H1 (cell line): Measurements from ENCODE around the gene KCNT1. TPM values are rescaled to one million over a fixed set of nuclear protein-coding genes. Genes with fewer than 3 reads are reported as not detected.

Experiments used
- CTCF ChIA-PET: fragments of 300-600 bp; sonication (Branson Sonifier 250); formaldehyde crosslinking; loops from one replicate; lab custom pipeline; 2021; ENCODE audit not compliant: partially characterized antibody; lab: Charles Lee
- POLR2A ChIA-PET: fragments of 300-600 bp; sonication (Branson Sonifier 250); formaldehyde crosslinking; loops from one replicate; lab custom pipeline; 2021; ENCODE audit warnings: inconsistent platforms; ENCODE audit not compliant: partially characterized antibody; lab: Charles Lee
- DNase-seq, 2 experiments: peaks; one replicate each; pipeline versions ENCODE4 v3.0.0 to v3.0.0-alpha.2; 2010 to 2022; ENCODE audit warnings: low spot score in 2 of 2, low read depth in 1 of 2, mixed read lengths in 1 of 2
- FAIRE-seq: peaks from 2 replicates; lab custom pipeline; 2011; peaks lifted over from hg19 to GRCh38; lab: Jason Lieb, UNC
- H2AFZ ChIP-seq: 2 replicates; pipeline ENCODE4 v1.8.1; 2012; ENCODE audit warnings: low read length, inconsistent platforms
- H2AK5ac ChIP-seq: 2 replicates; pipeline ENCODE4 v1.6.1; 2013; ENCODE audit warnings: low read depth, low read length
- H2BK120ac ChIP-seq: replicated peaks from 2 replicates; pipeline ENCODE3; 2013; ENCODE audit warnings: low read depth, low read length, inconsistent platforms
- H2BK12ac ChIP-seq: 2 replicates; pipeline ENCODE4 v1.6.1; 2013; ENCODE audit warnings: low read depth, low read length
- H2BK15ac ChIP-seq: 2 replicates; pipeline ENCODE4 v1.6.1; 2013; ENCODE audit warnings: low read length
- H2BK20ac ChIP-seq: 2 replicates; pipeline ENCODE4 v1.6.1; 2013; ENCODE audit warnings: low read length
- H2BK5ac ChIP-seq: 2 replicates; pipeline ENCODE4 v1.6.1; 2013; ENCODE audit warnings: low read depth, low read length
- H3K14ac ChIP-seq: 2 replicates; pipeline ENCODE4 v1.6.1; 2013; ENCODE audit warnings: inconsistent platforms; ENCODE audit not compliant: insufficient read length
- H3K18ac ChIP-seq: 2 replicates; pipeline ENCODE4 v1.6.1; 2013; ENCODE audit warnings: low read length; ENCODE audit errors: extremely low read depth
- H3K23ac ChIP-seq: 2 replicates; pipeline ENCODE4 v1.6.1; 2013; ENCODE audit warnings: inconsistent platforms; ENCODE audit not compliant: insufficient read length
- H3K23me2 ChIP-seq: 2 replicates; pipeline ENCODE4 v1.6.1; 2013; ENCODE audit warnings: low read depth, low read length
- H3K27ac ChIP-seq: 2 replicates; pipeline ENCODE4 v1.6.1; 2011; ENCODE audit warnings: low read depth, low read length, inconsistent platforms
- H3K27me3 ChIP-seq, 4 experiments: replicated peaks in 1 of 4; 1 replicate in 1 of 4; 2 replicates in 3 of 4; pipeline versions ENCODE4 v1.6.1 to v1.8.1; 2011 to 2013; ENCODE audit warnings: low read length in 3 of 4, mild to moderate bottlenecking in 3 of 4, inconsistent platforms in 2 of 4, mixed read lengths in 2 of 4, moderate library complexity in 1 of 4; ENCODE audit not compliant: control insufficient read depth in 3 of 4, insufficient read depth in 3 of 4; ENCODE audit errors: extremely low read depth in 1 of 4
- H3K36me3 ChIP-seq, 4 experiments: 2 replicates each; pipeline versions ENCODE4 v1.6.1 to v1.8.1; 2011 to 2013; ENCODE audit warnings: mild to moderate bottlenecking in 4 of 4, low read length in 3 of 4, moderate library complexity in 2 of 4, control low read depth in 1 of 4, inconsistent platforms in 1 of 4; ENCODE audit not compliant: insufficient read depth in 4 of 4, control insufficient read depth in 2 of 4
- H3K4ac ChIP-seq: replicated peaks from 2 replicates; pipeline ENCODE3; 2013; ENCODE audit warnings: low read length, low read depth, mixed read lengths, inconsistent platforms; ENCODE audit not compliant: insufficient read length
- H3K4me1 ChIP-seq, 4 experiments: replicated peaks in 1 of 4; 1 replicate in 1 of 4; 2 replicates in 3 of 4; pipeline versions ENCODE4 v1.6.1 to v1.8.1; 2011 to 2013; ENCODE audit warnings: low read length in 3 of 4, inconsistent platforms in 2 of 4, mixed read lengths in 1 of 4; ENCODE audit not compliant: insufficient read depth in 4 of 4, control insufficient read depth in 3 of 4
- H3K4me2 ChIP-seq, 2 experiments: 2 replicates each; pipeline versions ENCODE4 v1.6.1 to v1.8.1; 2011 to 2013; ENCODE audit warnings: low read depth in 2 of 2, low read length in 2 of 2, control low read depth in 1 of 2, inconsistent platforms in 1 of 2, mild to moderate bottlenecking in 1 of 2; ENCODE audit not compliant: insufficient read depth in 1 of 2
- H3K4me3 ChIP-seq, 4 experiments: fragments of 200-600, 300-600 bp in 1 of 4; sonication (generic), shearing (Covaris generic), sonication (Bioruptor Twin) in 1 of 4; 2 replicates each; pipeline versions ENCODE4 v1.5.1 to v1.8.1; 2011 to 2016; ENCODE audit warnings: low read length in 4 of 4, low read depth in 3 of 4, control low read depth in 2 of 4, inconsistent platforms in 2 of 4, mild to moderate bottlenecking in 2 of 4, mixed read lengths in 1 of 4, moderate library complexity in 1 of 4; ENCODE audit not compliant: insufficient read depth in 2 of 4; ENCODE audit errors: extremely low read depth in 1 of 4
- H3K56ac ChIP-seq: replicated peaks from 2 replicates; pipeline ENCODE3; 2013; ENCODE audit warnings: low read depth, mild to moderate bottlenecking, mixed read lengths, low read length, inconsistent platforms; ENCODE audit not compliant: insufficient read length
- H3K79me1 ChIP-seq: 2 replicates; pipeline ENCODE4 v1.6.1; 2013; ENCODE audit warnings: low read depth, low read length, control low read depth
- H3K79me2 ChIP-seq, 2 experiments: 2 replicates each; pipeline versions ENCODE4 v1.6.1 to v1.8.1; 2012 to 2013; ENCODE audit warnings: low read length in 2 of 2, mild to moderate bottlenecking in 2 of 2, inconsistent platforms in 1 of 2; ENCODE audit not compliant: insufficient read depth in 2 of 2, control insufficient read depth in 1 of 2
- H3K9ac ChIP-seq, 4 experiments: replicated peaks in 1 of 4; 1 replicate in 1 of 4; 2 replicates in 3 of 4; pipeline versions ENCODE4 v1.6.1 to v1.8.1; 2011 to 2013; ENCODE audit warnings: low read depth in 3 of 4, low read length in 3 of 4, control low read depth in 2 of 4, mild to moderate bottlenecking in 2 of 4, moderate library complexity in 2 of 4, inconsistent platforms in 1 of 4; ENCODE audit errors: extremely low read depth in 1 of 4
- H3K9me3 ChIP-seq, 2 experiments: 2 replicates each; pipeline versions ENCODE4 v1.6.1 to v1.8.1; 2012 to 2013; ENCODE audit warnings: mild to moderate bottlenecking in 2 of 2, moderate library complexity in 2 of 2, control low read depth in 1 of 2, inconsistent platforms in 1 of 2, low read depth in 1 of 2, low read length in 1 of 2, mixed read lengths in 1 of 2; ENCODE audit not compliant: insufficient read depth in 2 of 2
- H4K20me1 ChIP-seq, 2 experiments: replicated peaks in 1 of 2; 2 replicates each; pipeline versions ENCODE3 to v1.8.1; 2011 to 2013; ENCODE audit warnings: inconsistent platforms in 2 of 2, low read length in 2 of 2, mild to moderate bottlenecking in 1 of 2; ENCODE audit not compliant: insufficient read depth in 2 of 2, control insufficient read depth in 1 of 2
- H4K5ac ChIP-seq: 2 replicates; pipeline ENCODE4 v1.6.1; 2013; ENCODE audit warnings: low read length, low read depth, mixed read lengths, inconsistent platforms; ENCODE audit not compliant: insufficient read length
- H4K8ac ChIP-seq: 2 replicates; pipeline ENCODE4 v1.8.0; 2013; ENCODE audit warnings: mild to moderate bottlenecking, moderate library complexity, low read length, inconsistent platforms; ENCODE audit not compliant: insufficient read depth; ENCODE audit errors: extremely low read depth
- H4K91ac ChIP-seq: replicated peaks from 2 replicates; pipeline ENCODE3; 2013; ENCODE audit warnings: low read length, mixed read lengths, inconsistent platforms; ENCODE audit not compliant: insufficient read length
- BCL11A ChIP-seq, 2 experiments: IDR thresholded peaks; one replicate each; pipeline ENCODE4 v1.6.1; 2011; ENCODE audit warnings: low read depth in 2 of 2, low read length in 2 of 2, mild to moderate bottlenecking in 2 of 2
- CHD1 ChIP-seq: IDR thresholded peaks from 2 replicates; pipeline ENCODE4 v1.6.1; 2012; ENCODE audit warnings: low read depth, low read length, improper control_type of control experiment
- EP300 ChIP-seq, 2 experiments: IDR thresholded peaks; 1 replicate in 1 of 2; 2 replicates in 1 of 2; pipeline ENCODE4 v1.6.1; 2011 to 2012; ENCODE audit warnings: low read depth in 2 of 2, low read length in 2 of 2, mild to moderate bottlenecking in 2 of 2, borderline replicate concordance in 1 of 2, inconsistent platforms in 1 of 2, moderate library complexity in 1 of 2
- HDAC2 ChIP-seq, 2 experiments: fragments of 300-600 bp in 1 of 2; sonication (generic) in 1 of 2; IDR thresholded peaks; 2 replicates each; pipeline ENCODE4 v1.6.1; 2011 to 2012; ENCODE audit warnings: low read depth in 2 of 2, low read length in 2 of 2, mild to moderate bottlenecking in 2 of 2, moderate library complexity in 2 of 2, borderline replicate concordance in 1 of 2, inconsistent platforms in 1 of 2
- HDAC6 ChIP-seq: IDR thresholded peaks from one replicate; pipeline ENCODE4 v1.7.1; 2012; ENCODE audit warnings: low read depth, mild to moderate bottlenecking, inconsistent platforms, low read length, moderate library complexity
- NANOG ChIP-seq: IDR thresholded peaks from 2 replicates; pipeline ENCODE4 v1.6.1; 2011; ENCODE audit warnings: low read length, low read depth, mild to moderate bottlenecking, inconsistent platforms; ENCODE audit not compliant: insufficient read depth, poor library complexity, severe bottlenecking
- RAD21 ChIP-seq, 2 experiments: IDR thresholded peaks in 1 of 2; conservative IDR thresholded peaks in 1 of 2; 2 replicates each; pipeline ENCODE4 v1.6.1; 2011; ENCODE audit warnings: low read depth in 2 of 2, low read length in 2 of 2, improper control_type of control experiment in 1 of 2, inconsistent platforms in 1 of 2, mild to moderate bottlenecking in 1 of 2, moderate library complexity in 1 of 2
- RXRA ChIP-seq: IDR thresholded peaks from 2 replicates; pipeline ENCODE4 v1.6.1; 2011; ENCODE audit warnings: low read depth, mild to moderate bottlenecking, low read length, moderate library complexity; ENCODE audit not compliant: insufficient read depth
- ZNF274 ChIP-seq: IDR thresholded peaks from 2 replicates; pipeline ENCODE4 v1.7.0; 2012; ENCODE audit warnings: low read length, borderline replicate concordance; ENCODE audit errors: extremely low read depth
- WGBS, 2 experiments: shearing (Covaris generic) in 1 of 2; methylation state at CpG; one replicate each; pipeline versions ENCODE4 v1.1.6 to v1.1.7; 2013 to 2015; ENCODE audit warnings: low lambda C conversion rate in 2 of 2, mixed read lengths in 2 of 2, inconsistent platforms in 1 of 2, low coverage in 1 of 2, missing lambda C conversion rate in 1 of 2; ENCODE audit not compliant: insufficient replicate concordance in 2 of 2, insufficient coverage in 1 of 2, insufficient read length in 1 of 2; ENCODE audit errors: extremely low coverage in 1 of 2, missing lambda C conversion rate in 1 of 2; 5-methylcytosine and 5-hydroxymethylcytosine counted together
- polyA plus RNA-seq, 7 experiments: library from polyadenylated mRNA; depleted of rRNA in 3 of 7; stranded (reverse) in 5 of 7; unstranded in 2 of 7; fragments of >200 nt in 5 of 7; fragments of 200-250 nt in 2 of 7; gene quantifications; 1 replicate in 5 of 7; 2 replicates in 1 of 7; 4 replicates in 1 of 7; pipeline versions ENCODE4 v1.2.1 to v1.2.3, GENCODE V29; 2011 to 2013; ENCODE audit warnings: missing spikeins in 2 of 7, mixed read lengths in 2 of 7
- total RNA-seq: library from RNA; stranded (reverse); fragmentation: NEBNext Ultra II Directional; extraction: Animal tissue kit (Norgen Biotek cat#: 25700); gene quantifications from 2 replicates; pipeline ENCODE4 v1.2.1, GENCODE V29; 2021

The KCNT1 gene
- total and polyA plus RNA-seq, 2 of the 8 experiments (the other 6 are each of a cell fraction or from before 2014, with no cell fraction given) = 0.13 to 0.20 TPM

GRCh38 chr9:135670721-135671590 lies 31.0 kb upstream of the KCNT1 start:
- Histone ChIP-seq H2BK5ac (no peak overlapping the region), H3K9me3 (peaks cover 4 to 19% of the 10 kb centered on the region in 2 experiments; a peak in 3 of 4 replicates), H4K5ac (no peak overlapping the region), H3K36me3 (no peaks in the 10 kb centered on the region), H3K4ac (no peak overlapping the region), H3K56ac (no peak overlapping the region), H3K23me2 (no peaks in the 10 kb centered on the region), H3K4me1 (no peaks in the 10 kb centered on the region; a peak in 1 of 7 replicates), H2BK20ac (no peak overlapping the region), H2BK15ac (no peak overlapping the region), H3K14ac (no peak overlapping the region), H3K9ac (no peak overlapping the region), H3K4me3 (no peak overlapping the region), H4K8ac (no peak overlapping the region), H2AFZ (peak overlapping the region; percentile 87; the same call in 1 of the 2 replicates), H3K79me1 (no peaks in the 10 kb centered on the region), H2BK120ac (no peak overlapping the region), H3K18ac (no peak overlapping the region), H3K27ac (no peak overlapping the region), H3K4me2 (no peak overlapping the region), H3K79me2 (no peaks in the 10 kb centered on the region), H3K27me3 (no peaks in the 10 kb centered on the region; a peak in 1 of 7 replicates), H4K20me1 (no peaks in the 10 kb centered on the region), H3K23ac (no peak overlapping the region), H2AK5ac (no peak overlapping the region), H4K91ac (peak overlapping the region; percentile 31), H2BK12ac (peak overlapping the region; percentile 18; the same call in 1 of the 2 replicates)
- no peak for FAIRE-seq
- ChIA-PET POLR2A (interaction anchor here (1.6 to 1.7 kb wide), 2 partner anchors 8 to 10 kb away, joined by 3 to 6 read pairs; no protein-coding TSS in a partner anchor), CTCF (interaction anchor here (0.8 to 3.6 kb wide), 12 partner anchors 10 to 1798 kb away, joined by 3 to 32 read pairs (median 3); partner anchors contain the start of gene SOHLH1)
- no peak for DNase-seq
- 91% methylated on average over 36 of the region's 41 CpGs; no CpG with 5 or more reads in 1 of the 2 experiments for WGBS, 2 experiments
- TF ChIP-seq RAD21 (IDR thresholded peaks at IDR 0.05 in 1 of 2, conservative IDR thresholded peaks at IDR 0.05 in 1 of 2; ENCODE audit: low read depth in 2 of 2, low read length in 2 of 2) (no peak), HDAC2 (IDR thresholded peaks at IDR 0.05; ENCODE audit: borderline replicate concordance in 1 of 2, low read depth in 2 of 2, low read length in 2 of 2) (no peak), RXRA (no peak), CHD1 (no peak), HDAC6 (no peak), EP300 (IDR thresholded peaks at IDR 0.05; ENCODE audit: borderline replicate concordance in 1 of 2, low read depth in 2 of 2, low read length in 2 of 2) (no peak), BCL11A (IDR thresholded peaks at IDR 0.05; ENCODE audit: low read depth in 2 of 2, low read length in 2 of 2) (no peak), NANOG (no peak), ZNF274 (no peak)
